ENCODE results near the gene EXOC6B.

- TF ChIP-seq EZH2phosphoT487 (IDR thresholded peaks at IDR 0.05; ENCODE audit: low read length) = no peak
- TF ChIP-seq, protein P1, sequence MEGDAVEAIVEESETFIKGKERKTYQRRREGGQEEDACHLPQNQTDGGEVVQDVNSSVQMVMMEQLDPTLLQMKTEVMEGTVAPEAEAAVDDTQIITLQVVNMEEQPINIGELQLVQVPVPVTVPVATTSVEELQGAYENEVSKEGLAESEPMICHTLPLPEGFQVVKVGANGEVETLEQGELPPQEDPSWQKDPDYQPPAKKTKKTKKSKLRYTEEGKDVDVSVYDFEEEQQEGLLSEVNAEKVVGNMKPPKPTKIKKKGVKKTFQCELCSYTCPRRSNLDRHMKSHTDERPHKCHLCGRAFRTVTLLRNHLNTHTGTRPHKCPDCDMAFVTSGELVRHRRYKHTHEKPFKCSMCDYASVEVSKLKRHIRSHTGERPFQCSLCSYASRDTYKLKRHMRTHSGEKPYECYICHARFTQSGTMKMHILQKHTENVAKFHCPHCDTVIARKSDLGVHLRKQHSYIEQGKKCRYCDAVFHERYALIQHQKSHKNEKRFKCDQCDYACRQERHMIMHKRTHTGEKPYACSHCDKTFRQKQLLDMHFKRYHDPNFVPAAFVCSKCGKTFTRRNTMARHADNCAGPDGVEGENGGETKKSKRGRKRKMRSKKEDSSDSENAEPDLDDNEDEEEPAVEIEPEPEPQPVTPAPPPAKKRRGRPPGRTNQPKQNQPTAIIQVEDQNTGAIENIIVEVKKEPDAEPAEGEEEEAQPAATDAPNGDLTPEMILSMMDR (IDR thresholded peaks at IDR 0.05; ENCODE audit: low read length) = no peak
These were observed 588.3 kb downstream of the EXOC6B start for GRCh38 chr2:72237549-72237948.

Measured in MM.1S (cell line).